ENCODE results near the gene SYT3. TPM values are rescaled to one million over a fixed set of nuclear protein-coding genes. Genes with fewer than 3 reads are reported as not detected.
"Not testable (repeated sequence)": the region's sequence is repeated elsewhere in the genome, so short reads cannot be mapped to it uniquely, and the experiment has no call there.

The SYT3 gene
- total RNA-seq, 1 donor from 2014 or later = not detected

GRCh38 chr19:50624949-50625600 is 14.6 kb downstream of the SYT3 start:
- Mint-ChIP-seq H3K4me1 (ENCODE audit: low read depth) (no peaks in the 10 kb centered on the region), H3K9me3 (no peaks in the 10 kb centered on the region), H3K4me3 (no peak overlapping the region), H3K27ac (no peak overlapping the region), H3K36me3 (ENCODE audit: low read depth) (no peaks in the 10 kb centered on the region), H3K27me3 (ENCODE audit: insufficient read depth) (no peaks in the 10 kb centered on the region)
- no peak for DNase-seq (ENCODE audit: low spot score)
- intact Hi-C loops (cut with micrococcal nuclease) = no loop called here

GRCh38 chr19:50620394-50620906 is 19.2 kb downstream of the SYT3 start:
- H3K27me3 Mint-ChIP-seq (ENCODE audit: insufficient read depth) = not testable (repeated sequence)

GRCh38 chr19:50619184-50619583 is 20.5 kb downstream of the SYT3 start:
- H3K27ac Mint-ChIP-seq; intact Hi-C loops (cut with micrococcal nuclease); H3K9me3 Mint-ChIP-seq: not testable (repeated sequence)

More at GRCh38 chr19:50620394-50620906, 19.2 kb downstream of the SYT3 start:
- DNase-seq (ENCODE audit: low spot score); H3K9me3 Mint-ChIP-seq; intact Hi-C loops (cut with micrococcal nuclease); H3K4me3 Mint-ChIP-seq; H3K27ac Mint-ChIP-seq; H3K36me3 Mint-ChIP-seq (ENCODE audit: low read depth); H3K4me1 Mint-ChIP-seq (ENCODE audit: low read depth): not testable (repeated sequence)

GRCh38 chr19:50618379-50618778 is 21.3 kb downstream of the SYT3 start:
- H3K9me3 Mint-ChIP-seq; intact Hi-C loops (cut with micrococcal nuclease); DNase-seq (ENCODE audit: low spot score); H3K4me1 Mint-ChIP-seq (ENCODE audit: low read depth); H3K27me3 Mint-ChIP-seq (ENCODE audit: insufficient read depth); H3K4me3 Mint-ChIP-seq; H3K36me3 Mint-ChIP-seq (ENCODE audit: low read depth); H3K27ac Mint-ChIP-seq: not testable (repeated sequence)

More at GRCh38 chr19:50619184-50619583, 20.5 kb downstream of the SYT3 start:
- DNase-seq (ENCODE audit: low spot score); H3K4me3 Mint-ChIP-seq; H3K4me1 Mint-ChIP-seq (ENCODE audit: low read depth); H3K36me3 Mint-ChIP-seq (ENCODE audit: low read depth); H3K27me3 Mint-ChIP-seq (ENCODE audit: insufficient read depth): not testable (repeated sequence)

DNA sequence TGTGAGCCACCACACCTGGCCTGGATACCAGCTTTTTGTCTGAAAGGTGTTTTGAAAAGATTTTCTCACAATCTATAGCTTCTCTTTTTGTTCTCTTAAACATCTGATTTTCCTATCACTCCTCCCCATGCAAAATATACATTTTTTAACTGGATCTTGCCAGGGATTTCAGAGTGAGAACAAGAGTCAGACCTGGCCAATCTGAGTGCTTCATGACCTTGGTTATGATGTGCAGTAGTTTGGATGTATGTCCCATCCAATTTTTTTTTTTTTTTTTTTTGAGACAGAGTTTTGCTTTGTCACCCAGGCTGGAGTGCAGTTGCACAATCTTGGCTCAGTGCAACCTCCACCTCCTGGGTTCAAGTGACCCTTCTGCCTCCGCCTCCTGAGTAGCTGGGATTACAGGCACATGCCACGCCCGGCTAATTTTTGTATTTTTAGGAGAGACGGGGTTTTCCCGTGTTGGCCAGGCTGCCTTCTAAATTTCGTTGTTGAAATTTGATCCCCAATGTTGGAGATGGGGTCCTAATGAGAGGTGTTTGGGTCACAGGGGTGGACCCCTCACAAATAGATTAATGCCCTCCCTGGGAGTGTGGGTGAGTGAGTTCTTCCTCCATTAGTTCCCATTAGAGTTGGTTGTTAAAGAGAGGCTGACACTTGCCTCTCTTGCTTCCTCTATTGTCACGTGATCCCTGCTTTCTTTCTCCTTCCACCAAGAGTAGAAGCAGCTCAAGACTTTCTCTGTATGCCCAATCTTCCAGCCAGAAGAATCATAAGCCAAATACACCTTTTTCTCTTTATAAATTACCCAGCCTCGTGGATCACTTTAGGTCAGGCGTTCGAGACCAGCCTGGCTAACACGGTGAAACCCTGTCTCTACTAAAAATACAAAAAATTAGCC is 26.9 kb downstream of the SYT3 start:
- H3K27ac Mint-ChIP-seq; H3K27me3 Mint-ChIP-seq (ENCODE audit: insufficient read depth); intact Hi-C loops (cut with micrococcal nuclease); H3K9me3 Mint-ChIP-seq; H3K4me3 Mint-ChIP-seq; DNase-seq (ENCODE audit: low spot score); H3K4me1 Mint-ChIP-seq (ENCODE audit: low read depth); H3K36me3 Mint-ChIP-seq (ENCODE audit: low read depth): not testable (repeated sequence)

DNA sequence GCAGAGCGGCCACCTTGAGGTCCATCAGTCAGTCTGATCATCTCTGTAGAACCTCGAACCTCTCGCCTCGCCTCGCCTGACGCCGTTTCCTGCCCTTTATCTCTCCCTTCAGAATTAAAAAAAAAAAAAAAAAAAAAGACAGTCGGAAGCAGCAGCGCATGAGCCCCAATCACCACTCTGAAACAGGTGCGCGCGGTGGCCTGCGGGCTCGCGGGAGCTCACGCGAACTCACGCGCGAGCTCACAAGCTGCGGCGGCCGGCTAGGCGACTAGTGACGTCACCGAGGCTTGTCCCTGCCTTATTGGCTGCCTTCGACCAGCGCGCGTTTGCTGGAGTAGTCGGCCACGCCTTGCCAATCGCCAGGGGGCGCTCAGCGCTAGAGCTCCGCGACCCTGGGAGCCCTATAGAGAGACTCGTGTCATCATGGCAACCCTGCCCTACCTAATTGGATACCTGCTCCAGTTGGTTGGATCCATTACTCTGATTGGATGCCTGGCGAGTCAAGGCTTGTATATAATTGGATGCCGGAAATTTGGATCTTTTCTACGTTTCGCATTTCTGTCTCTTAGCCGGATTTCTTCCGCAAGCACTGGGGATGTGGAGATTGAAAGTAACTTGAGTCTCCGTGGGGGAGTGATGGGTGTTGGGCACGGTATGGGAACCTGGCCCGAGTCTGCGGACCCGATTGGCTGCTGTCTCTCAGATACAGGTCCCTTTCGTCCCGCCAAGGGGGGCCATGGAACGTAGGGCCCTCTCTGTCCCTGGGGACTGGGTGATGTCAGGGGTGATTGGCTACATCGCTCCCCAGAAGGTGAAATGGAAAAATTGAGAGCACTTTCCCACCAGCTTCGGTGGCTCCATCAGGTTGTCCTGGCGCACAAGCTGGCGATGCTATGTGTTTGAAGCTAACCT is 31.6 kb downstream of the SYT3 start:
- DNase-seq (ENCODE audit: low spot score) = peak; percentile 63
- H3K36me3 Mint-ChIP-seq (ENCODE audit: low read depth) = no peaks in the 10 kb centered on the region
- H3K9me3 Mint-ChIP-seq = peaks cover 14% of the 10 kb centered on the region
- H3K27me3 Mint-ChIP-seq (ENCODE audit: insufficient read depth) = peaks cover 10% of the 10 kb centered on the region
- intact Hi-C loops (cut with micrococcal nuclease) = loop anchor here (5.0 kb wide), 1 partner anchor 314 kb away; no protein-coding TSS in a partner anchor
- H3K27ac Mint-ChIP-seq = no peak overlapping the region
- peaks cover 6% of the 10 kb centered on the region for H3K4me1 Mint-ChIP-seq (ENCODE audit: low read depth)
- H3K4me3 Mint-ChIP-seq = peak overlapping the region; percentile 32

DNA sequence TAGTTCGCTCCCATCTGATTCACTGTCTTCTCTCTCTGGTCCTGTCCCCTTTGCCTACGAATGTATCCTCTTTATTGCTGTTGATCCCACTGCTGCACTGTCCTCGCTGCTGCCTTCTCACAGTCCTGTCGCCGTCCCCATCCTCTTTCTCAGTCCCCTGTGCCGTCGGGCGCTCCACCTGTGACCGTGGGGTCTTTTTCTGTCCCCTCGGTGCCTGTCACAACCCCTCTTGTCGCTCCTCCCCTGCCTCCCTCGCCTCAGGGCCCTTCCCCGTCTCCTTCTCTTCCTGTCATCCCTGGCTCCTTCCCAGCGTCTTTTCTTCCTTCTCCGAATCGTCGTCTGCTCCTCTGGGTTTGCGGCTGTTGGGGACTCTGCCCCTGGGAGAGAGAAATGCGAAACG is 32.3 kb downstream of the SYT3 start:
- intact Hi-C loops (cut with micrococcal nuclease) = loop anchor here (5.0 kb wide), 1 partner anchor 315 kb away; no protein-coding TSS in a partner anchor
- H3K9me3 Mint-ChIP-seq = peaks cover 14% of the 10 kb centered on the region
- DNase-seq (ENCODE audit: low spot score) = no peak
- H3K4me3 Mint-ChIP-seq = no peak overlapping the region
- H3K36me3 Mint-ChIP-seq (ENCODE audit: low read depth) = no peaks in the 10 kb centered on the region
- no peak overlapping the region for H3K27ac Mint-ChIP-seq
- H3K4me1 Mint-ChIP-seq (ENCODE audit: low read depth) = peaks cover 6% of the 10 kb centered on the region
- H3K27me3 Mint-ChIP-seq (ENCODE audit: insufficient read depth) = peaks cover 10% of the 10 kb centered on the region

DNA sequence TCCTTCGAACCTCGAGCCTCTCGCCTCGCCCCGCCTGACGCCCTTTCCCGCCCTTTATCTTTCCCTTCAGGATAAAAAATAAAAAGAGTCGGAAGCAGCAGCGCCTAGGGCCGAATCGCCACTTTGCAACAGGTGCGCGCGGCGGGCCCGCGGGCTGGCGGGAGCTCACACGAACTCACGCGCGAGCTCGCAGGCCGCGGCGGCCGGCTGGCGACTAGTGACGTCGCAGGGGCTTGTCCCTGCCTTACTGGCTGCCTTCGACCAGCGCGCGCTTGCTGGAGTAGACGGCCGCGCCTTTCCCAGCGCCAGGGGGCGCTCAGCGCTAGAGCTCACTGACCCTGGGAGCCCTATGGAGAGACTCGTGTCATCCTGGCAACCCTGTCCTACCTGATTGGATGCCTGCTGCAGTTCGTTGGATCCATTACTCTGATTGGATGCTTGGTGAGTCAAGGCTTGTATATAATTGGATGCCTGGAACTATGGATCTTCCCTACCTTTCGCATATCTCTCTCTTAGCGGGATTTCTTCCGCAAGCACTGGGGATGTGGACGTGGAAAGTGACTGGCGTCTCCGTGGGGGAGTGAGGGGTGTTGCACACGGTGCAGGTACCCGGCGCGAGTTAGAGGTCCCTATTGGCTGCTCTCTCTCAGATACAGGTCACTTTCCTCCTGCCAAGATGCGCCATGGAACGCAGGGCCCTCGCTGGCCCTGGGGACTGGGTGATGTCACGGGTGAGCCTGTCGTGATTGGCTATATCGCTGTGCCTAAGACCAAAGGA is 33.4 kb downstream of the SYT3 start:
- H3K27ac Mint-ChIP-seq; H3K4me1 Mint-ChIP-seq (ENCODE audit: low read depth); H3K36me3 Mint-ChIP-seq (ENCODE audit: low read depth); H3K4me3 Mint-ChIP-seq; DNase-seq (ENCODE audit: low spot score): not testable (repeated sequence)
- Mint-ChIP-seq H3K27me3 (ENCODE audit: insufficient read depth) (peaks cover 18% of the 10 kb centered on the region), H3K9me3 (peaks cover 14% of the 10 kb centered on the region)
- intact Hi-C loops (cut with micrococcal nuclease) = loop anchor here (1.0 to 5.0 kb wide), 2 partner anchors 177 to 316 kb away; no protein-coding TSS in a partner anchor

GRCh38 chr19:50604264-50605073 is 35.2 kb downstream of the SYT3 start:
- H3K36me3 Mint-ChIP-seq (ENCODE audit: low read depth); DNase-seq (ENCODE audit: low spot score); H3K4me3 Mint-ChIP-seq; H3K27ac Mint-ChIP-seq; H3K4me1 Mint-ChIP-seq (ENCODE audit: low read depth): not testable (repeated sequence)
- Mint-ChIP-seq H3K9me3 (peaks cover 14% of the 10 kb centered on the region), H3K27me3 (ENCODE audit: insufficient read depth) (peaks cover 24% of the 10 kb centered on the region)
- intact Hi-C loops (cut with micrococcal nuclease) = loop anchor here (5.0 kb wide), 1 partner anchor 318 kb away; no protein-coding TSS in a partner anchor

- H3K36me3 Mint-ChIP-seq (ENCODE audit: low read depth) = no peaks in the 10 kb centered on the region
- no peak for DNase-seq (ENCODE audit: low spot score)
- H3K4me1 Mint-ChIP-seq (ENCODE audit: low read depth) = no peaks in the 10 kb centered on the region
- H3K9me3 Mint-ChIP-seq = peaks cover 8% of the 10 kb centered on the region
- intact Hi-C loops (cut with micrococcal nuclease) = no loop called here
- H3K27ac Mint-ChIP-seq = no peak overlapping the region
- H3K27me3 Mint-ChIP-seq (ENCODE audit: insufficient read depth) = peaks cover 21% of the 10 kb centered on the region
- no peak overlapping the region for H3K4me3 Mint-ChIP-seq
Measured at GRCh38 chr19:50602935-50603334, 36.7 kb downstream of the SYT3 start.

- H3K4me3 Mint-ChIP-seq = no peak overlapping the region
- H3K27me3 Mint-ChIP-seq (ENCODE audit: insufficient read depth) = peaks cover 19% of the 10 kb centered on the region
Measured at GRCh38 chr19:50602496-50602895, 37.2 kb downstream of the SYT3 start.

More at GRCh38 chr19:50602496-50602895, 37.2 kb downstream of the SYT3 start:
- H3K4me1 Mint-ChIP-seq (ENCODE audit: low read depth) = no peaks in the 10 kb centered on the region
- H3K9me3 Mint-ChIP-seq = peaks cover 5% of the 10 kb centered on the region
- H3K36me3 Mint-ChIP-seq (ENCODE audit: low read depth) = no peaks in the 10 kb centered on the region
- intact Hi-C loops (cut with micrococcal nuclease) = no loop called here
- no peak for DNase-seq (ENCODE audit: low spot score)
- H3K27ac Mint-ChIP-seq = no peak overlapping the region
